Heart right ventricle (tissue), 16 donors: Measurements from ENCODE around the gene SLC35A5. TPM values are rescaled to one million over a fixed set of nuclear protein-coding genes. Genes with fewer than 3 reads are reported as not detected.
A peak's percentile ranks its signal among the peaks of the same experiment; 100 is the strongest.

Experiments used
- ATAC-seq, 8 donors: fragments of 200-7000 bp; cut with Tn5 transposase; one replicate each; pipeline ENCODE4 v1.9.1; 2020; ENCODE audit warnings: mild to moderate bottlenecking in 8 of 8, moderate library complexity in 8 of 8, moderate number of reproducible peaks in 1 of 8
- DNase-seq, 2 donors: peaks; one replicate each; pipeline ENCODE4 v3.0.0-alpha.2; 2020
- H3K27ac ChIP-seq, 10 donors: fragments of 200-600 bp; sonication (generic) in 2 of 10; one replicate each; pipeline versions ENCODE4 v1.5.0 to v1.8.0; 2020 to 2022; ENCODE audit warnings: mild to moderate bottlenecking in 3 of 10
- H3K27me3 ChIP-seq, 7 donors: fragments of 200-600 bp; one replicate each; pipeline ENCODE4 v1.8.0; 2021 to 2022; ENCODE audit warnings: mild to moderate bottlenecking in 2 of 7
- H3K36me3 ChIP-seq, 9 donors: fragments of 200-600 bp; sonication (generic) in 1 of 9; one replicate each; pipeline versions ENCODE4 v1.5.0 to v1.8.0; 2020 to 2022; ENCODE audit warnings: mild to moderate bottlenecking in 2 of 9
- H3K4me1 ChIP-seq, 9 donors: fragments of 200-600 bp; sonication (generic) in 1 of 9; one replicate each; pipeline versions ENCODE4 v1.5.0 to v1.8.0; 2020 to 2022; ENCODE audit warnings: mild to moderate bottlenecking in 4 of 9
- H3K4me3 ChIP-seq, 10 donors: fragments of 200-600 bp; sonication (generic) in 2 of 10; one replicate each; pipeline versions ENCODE4 v1.5.0 to v1.8.0; 2020 to 2022; ENCODE audit warnings: mild to moderate bottlenecking in 7 of 10, moderate library complexity in 2 of 10
- H3K9me3 ChIP-seq, 11 donors: fragments of 200-600 bp in 10 of 11; sonication (generic) in 2 of 11; one replicate each; pipeline versions ENCODE4 v1.5.0 to v1.8.0; 2013 to 2022; ENCODE audit warnings: mild to moderate bottlenecking in 2 of 11, control low read depth in 1 of 11, moderate library complexity in 1 of 11
- CTCF ChIP-seq, 9 donors: fragments of 200-600 bp; sonication (generic) in 2 of 9; IDR thresholded peaks; one replicate each; pipeline versions ENCODE4 v1.5.0 to v1.8.0; 2021 to 2022; ENCODE audit warnings: antibody characterized with exemption in 9 of 9, mild to moderate bottlenecking in 5 of 9, moderate library complexity in 1 of 9
- WGBS, 2 donors: extraction: QIAGEN DNeasy Blood & Tissue Kit; methylation state at CpG; one replicate each; pipeline ENCODE4 v1.1.7; 2013; ENCODE audit warnings: inconsistent platforms in 1 of 2; 5-methylcytosine and 5-hydroxymethylcytosine counted together
- intact Hi-C, 10 donors: fragments of 100-400 bp; cut with DNase I; formaldehyde crosslinking; loops; one replicate each; pipeline versions ENCODE4 v1.11.1 to v1.14.2; 2022
- polyA plus RNA-seq, 2 donors: library from polyadenylated mRNA; stranded (reverse); fragments of 200-250 nt; gene quantifications; one replicate each; pipeline ENCODE4 v1.2.3, GENCODE V29; 2013
- total RNA-seq, 10 donors: library from RNA; stranded (reverse); fragmentation: NEBNext Ultra II Directional in 3 of 10; extraction: Animal tissue kit (Norgen Biotek cat#: 25700) in 3 of 10; gene quantifications; one replicate each; pipeline versions ENCODE4 v1.2.1 to v1.2.4, GENCODE V29; 2021 to 2023
- donor health status: Arrhythmogenic right ventricular cardiomyopathy.
- donor health status: ischemic (EF 13 %, LVEDD 7.1; RV severe dilation, severe dysfunction).
- donor health status: healthy with polysubstance abuse.
- donor health status: DM: no; HTN: yes; CAD: no.
- donor health status: DM: no; HTN: no; CAD: no.
- donor health status: ischemic (EF 25% LVEDD 6.9; RV normal size, moderate dysfunction).
- donor health status: ischemic (EF 25% LVEDD 5.7; RV mildly dilated, moderate dysfunction).
- donor health status: healthy.
- donor health status: DM: yes; HTN: yes; CAD: no.
- donor health status: Ischemic cardiomyopathy.
- donor health status: ischemic (EF 35%, LVEDD 5.7; RV mildly dilated, moderate dysfunction).
- donor health status: nonischemic (EF 11% LVEDD 7.7; RV severe dilation, severe dysfunction).
- donor health status: DM: yes; HTN: yes; CAD: no.
- donor health status: PGD.
- donor health status: ischemic (EF 29% LVEDD 5.4; RV normal size, mild dysfunction).
- donor health status: nonischemic (EF 23%, LVEDD 6.1; RV moderate dilation, normal function).

SLC35A5 gene
- total and polyA plus RNA-seq, 12 donors: 6.1 to 25.7 (median 13.9) TPM

GRCh38 chr3:112579232-112579631 lies 17.4 kb downstream of the SLC35A5 start:
- intact Hi-C loops: no loop called here

GRCh38 chr3:112579697-112580096 lies 17.9 kb downstream of the SLC35A5 start:
- Histone ChIP-seq H3K27ac (peak overlapping the region in 5 of 10 donors; percentile 17 to 48 (median 20)), H3K9me3 (no peaks in the 10 kb centered on the region), H3K36me3 (peaks cover 0 to 90% (median 14%) of the 10 kb centered on the region in 9 donors), H3K4me1 (peaks cover 0 to 16% (median 0%) of the 10 kb centered on the region in 9 donors), H3K27me3 (no peaks in the 10 kb centered on the region), H3K4me3 (no peak overlapping the region)
- no peak for TF ChIP-seq CTCF (IDR thresholded peaks at IDR 0.05)
- intact Hi-C loops: loop anchor here in 8 of 10 donors (5.0 to 10.0 kb wide), 7 partner anchors 65 to 408 kb away; partner anchors contain the start of genes CD200R1 (in 3 of the 8) and CCDC80 (in 1 of the 8)
- DNase-seq (no peak), ATAC-seq (peak in 2 of 8 donors; percentile 26 to 38)
- WGBS, 2 donors: 76 to 77% methylated on average over 3 of the region's 3 CpGs

More at GRCh38 chr3:112579232-112579631, 17.4 kb downstream of the SLC35A5 start:
- H3K27me3 ChIP-seq: no peaks in the 10 kb centered on the region
- H3K36me3 ChIP-seq: peaks cover 0 to 90% (median 14%) of the 10 kb centered on the region in 9 donors
- no peak overlapping the region for H3K4me3 ChIP-seq
- H3K4me1 ChIP-seq: peaks cover 0 to 16% (median 0%) of the 10 kb centered on the region in 9 donors
- TF ChIP-seq CTCF (IDR thresholded peaks at IDR 0.05): no peak
- ATAC-seq: no peak
- DNase-seq: no peak
- H3K27ac ChIP-seq: peak overlapping the region in 2 of 10 donors; percentile 20 to 48
- 92 to 96% methylated on average over 3 of the region's 3 CpGs for WGBS, 2 donors
- no peaks in the 10 kb centered on the region for H3K9me3 ChIP-seq

- Histone ChIP-seq H3K36me3 (peaks cover 0 to 96% (median 21%) of the 10 kb centered on the region in 9 donors), H3K4me3 (no peak overlapping the region), H3K27ac (no peak overlapping the region), H3K4me1 (peaks cover 0 to 16% (median 0%) of the 10 kb centered on the region in 9 donors), H3K27me3 (no peaks in the 10 kb centered on the region), H3K9me3 (no peaks in the 10 kb centered on the region)
- peak; percentile 25 to 76 (median 66) for TF ChIP-seq CTCF (IDR thresholded peaks at IDR 0.05)
- intact Hi-C loops: loop anchor here in 9 of 10 donors (2.0 to 10.0 kb wide), 9 partner anchors 62 to 405 kb away; partner anchors contain the start of genes CD200R1 (in 3 of the 9) and CCDC80 (in 1 of the 9)
- WGBS, 2 donors: 68 to 70% methylated on average over 2 of the region's 2 CpGs
- DNase-seq: peak in 1 of 2 donors; percentile 19
- no peak for ATAC-seq
Observed at GRCh38 chr3:112582244-112582874, 20.5 kb downstream of the SLC35A5 start.

GRCh38 chr3:112583105-112583504 lies 21.3 kb downstream of the SLC35A5 start:
- Histone ChIP-seq H3K27me3 (no peaks in the 10 kb centered on the region), H3K4me3 (no peak overlapping the region), H3K36me3 (peaks cover 0 to 95% (median 21%) of the 10 kb centered on the region in 9 donors), H3K27ac (no peak overlapping the region), H3K9me3 (no peaks in the 10 kb centered on the region), H3K4me1 (peaks cover 0 to 16% (median 0%) of the 10 kb centered on the region in 9 donors)
- WGBS, 2 donors: 84 to 85% methylated on average over 3 of the region's 3 CpGs
- no peak for TF ChIP-seq CTCF (IDR thresholded peaks at IDR 0.05)
- intact Hi-C loops: loop anchor here in 9 of 10 donors (2.0 to 10.0 kb wide), 9 partner anchors 62 to 404 kb away; partner anchors contain the start of genes CD200R1 (in 3 of the 9) and CCDC80 (in 1 of the 9)
- DNase-seq: no peak
- no peak for ATAC-seq
